ENCODE results near the gene CIB4.

Gene CIB4

GRCh38 chr2:26640781-26641564 is at the start of gene CIB4:
Gene CIB4, minus strand, starts transcription at chr2:26641366. Its CDS starts 52 bp downstream, at chr2:26641314.
- no peak for TF ChIP-seq PATZ1 (CRISPR knock-in tag; IDR thresholded peaks at IDR 0.05; ENCODE audit: borderline replicate concordance)
- TF ChIP-seq TCF4 (CRISPR knock-in tag; IDR thresholded peaks at IDR 0.05; ENCODE audit: borderline replicate concordance): no peak
- TF ChIP-seq ZC3H10 (CRISPR knock-in tag; IDR thresholded peaks at IDR 0.05): no peak
- no peak for TF ChIP-seq ZNF70 (CRISPR knock-in tag; IDR thresholded peaks at IDR 0.05)
- no peak for TF ChIP-seq BACH2 (CRISPR knock-in tag; IDR thresholded peaks at IDR 0.05; ENCODE audit: borderline replicate concordance)
- TF ChIP-seq CREB5 (CRISPR knock-in tag; IDR thresholded peaks at IDR 0.05; ENCODE audit: low read depth): no peak
- TF ChIP-seq ZFP30 (CRISPR knock-in tag; IDR thresholded peaks at IDR 0.05): no peak
- TF ChIP-seq GLIS3 (CRISPR knock-in tag; IDR thresholded peaks at IDR 0.05): no peak
- no peak for TF ChIP-seq ARNTL (CRISPR knock-in tag; IDR thresholded peaks at IDR 0.05; ENCODE audit: borderline replicate concordance, low read depth)
- TF ChIP-seq ZFP3 (CRISPR knock-in tag; IDR thresholded peaks at IDR 0.05): no peak
- TF ChIP-seq TSHZ2 (CRISPR knock-in tag; IDR thresholded peaks at IDR 0.05): no peak
- TF ChIP-seq ZNF565 (CRISPR knock-in tag; conservative IDR thresholded peaks at IDR 0.05; ENCODE audit: low read depth): no peak
- no peak for TF ChIP-seq ISL1 (CRISPR knock-in tag; IDR thresholded peaks at IDR 0.05)
- no peak for TF ChIP-seq SNAI2 (CRISPR knock-in tag; IDR thresholded peaks at IDR 0.05)
- no peak for TF ChIP-seq RARB (CRISPR knock-in tag; IDR thresholded peaks at IDR 0.05)
- no peak for TF ChIP-seq OSR1 (CRISPR knock-in tag; IDR thresholded peaks at IDR 0.05)
- no peak for TF ChIP-seq ZNF8 (CRISPR knock-in tag; IDR thresholded peaks at IDR 0.05)
- no peak for TF ChIP-seq POU6F1 (CRISPR knock-in tag; IDR thresholded peaks at IDR 0.05; ENCODE audit: borderline replicate concordance, low read depth)
- no peak for TF ChIP-seq CSDC2 (CRISPR knock-in tag; IDR thresholded peaks at IDR 0.05)
- TF ChIP-seq CSRNP3 (CRISPR knock-in tag; IDR thresholded peaks at IDR 0.05): no peak

GRCh38 chr2:26687801-26688200 is 46.6 kb upstream of the CIB4 start:
- no peak for ATAC-seq
- TF ChIP-seq TSHZ2 (CRISPR knock-in tag; IDR thresholded peaks at IDR 0.05) (no peak), ZFP3 (CRISPR knock-in tag; IDR thresholded peaks at IDR 0.05) (no peak), OSR1 (CRISPR knock-in tag; IDR thresholded peaks at IDR 0.05) (no peak), CSDC2 (CRISPR knock-in tag; IDR thresholded peaks at IDR 0.05) (no peak), RARB (CRISPR knock-in tag; IDR thresholded peaks at IDR 0.05) (no peak), GLIS3 (CRISPR knock-in tag; IDR thresholded peaks at IDR 0.05) (no peak), ZNF8 (CRISPR knock-in tag; IDR thresholded peaks at IDR 0.05) (no peak), ZFP30 (CRISPR knock-in tag; IDR thresholded peaks at IDR 0.05) (no peak), ZNF70 (CRISPR knock-in tag; IDR thresholded peaks at IDR 0.05) (no peak), ESRRG (CRISPR knock-in tag; IDR thresholded peaks at IDR 0.05) (no peak), ISL1 (CRISPR knock-in tag; IDR thresholded peaks at IDR 0.05) (no peak)

More at GRCh38 chr2:26640781-26641564, at the start of gene CIB4:
- ATAC-seq: no peak

All from SK-N-SH treated with all-trans-retinoic acid at 6 μM for 48 hours (cell line).